Neural cell (in vitro differentiated cells): ENCODE measurements around the gene AHCTF1.

Experiments
- POLR2AphosphoS5 ChIP-seq: IDR thresholded peaks from 2 replicates; pipeline ENCODE4 v1.6.1; 2012
- SMC3 ChIP-seq: fragments of 450-650 bp; conservative IDR thresholded peaks from 2 replicates; pipeline ENCODE4 v1.6.1; 2014; ENCODE audit warnings: antibody characterized with exemption, mild to moderate bottlenecking, moderate library complexity; ENCODE audit not compliant: poor library complexity
- TF ChIP-seq, protein P1 (sequence below): fragments of 450-650 bp; IDR thresholded peaks from 2 replicates; pipeline ENCODE4 v1.5.1; 2014; ENCODE audit warnings: antibody characterized with exemption, mild to moderate bottlenecking, moderate library complexity; ENCODE audit not compliant: poor library complexity, severe bottlenecking
- TF ChIP-seq, protein P2 (sequence below): IDR thresholded peaks from 2 replicates; pipeline ENCODE4 v1.6.1; 2012; ENCODE audit warnings: borderline replicate concordance

DNA sequence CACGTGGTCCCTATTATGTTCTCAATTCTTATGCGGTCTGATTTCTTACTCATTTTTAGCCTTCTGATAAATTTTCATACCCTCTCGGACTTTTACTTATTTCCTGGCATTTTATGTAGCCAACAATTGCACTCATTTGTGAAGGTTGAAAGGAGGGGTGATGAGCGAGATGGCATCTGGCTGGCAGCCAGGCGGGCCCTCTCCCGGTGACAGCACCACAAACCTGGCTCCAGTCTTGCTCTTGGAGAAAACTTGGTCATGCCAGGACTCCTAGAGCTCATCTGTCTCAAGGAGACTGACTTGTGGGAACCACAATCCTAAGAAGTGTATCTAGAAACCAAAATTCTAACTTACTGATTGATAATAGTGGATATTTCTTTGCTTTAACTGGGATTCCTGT, 14.6 kb upstream of the AHCTF1 start:
- TF ChIP-seq, protein P1, sequence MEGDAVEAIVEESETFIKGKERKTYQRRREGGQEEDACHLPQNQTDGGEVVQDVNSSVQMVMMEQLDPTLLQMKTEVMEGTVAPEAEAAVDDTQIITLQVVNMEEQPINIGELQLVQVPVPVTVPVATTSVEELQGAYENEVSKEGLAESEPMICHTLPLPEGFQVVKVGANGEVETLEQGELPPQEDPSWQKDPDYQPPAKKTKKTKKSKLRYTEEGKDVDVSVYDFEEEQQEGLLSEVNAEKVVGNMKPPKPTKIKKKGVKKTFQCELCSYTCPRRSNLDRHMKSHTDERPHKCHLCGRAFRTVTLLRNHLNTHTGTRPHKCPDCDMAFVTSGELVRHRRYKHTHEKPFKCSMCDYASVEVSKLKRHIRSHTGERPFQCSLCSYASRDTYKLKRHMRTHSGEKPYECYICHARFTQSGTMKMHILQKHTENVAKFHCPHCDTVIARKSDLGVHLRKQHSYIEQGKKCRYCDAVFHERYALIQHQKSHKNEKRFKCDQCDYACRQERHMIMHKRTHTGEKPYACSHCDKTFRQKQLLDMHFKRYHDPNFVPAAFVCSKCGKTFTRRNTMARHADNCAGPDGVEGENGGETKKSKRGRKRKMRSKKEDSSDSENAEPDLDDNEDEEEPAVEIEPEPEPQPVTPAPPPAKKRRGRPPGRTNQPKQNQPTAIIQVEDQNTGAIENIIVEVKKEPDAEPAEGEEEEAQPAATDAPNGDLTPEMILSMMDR: no peak
- TF ChIP-seq, protein P2, sequence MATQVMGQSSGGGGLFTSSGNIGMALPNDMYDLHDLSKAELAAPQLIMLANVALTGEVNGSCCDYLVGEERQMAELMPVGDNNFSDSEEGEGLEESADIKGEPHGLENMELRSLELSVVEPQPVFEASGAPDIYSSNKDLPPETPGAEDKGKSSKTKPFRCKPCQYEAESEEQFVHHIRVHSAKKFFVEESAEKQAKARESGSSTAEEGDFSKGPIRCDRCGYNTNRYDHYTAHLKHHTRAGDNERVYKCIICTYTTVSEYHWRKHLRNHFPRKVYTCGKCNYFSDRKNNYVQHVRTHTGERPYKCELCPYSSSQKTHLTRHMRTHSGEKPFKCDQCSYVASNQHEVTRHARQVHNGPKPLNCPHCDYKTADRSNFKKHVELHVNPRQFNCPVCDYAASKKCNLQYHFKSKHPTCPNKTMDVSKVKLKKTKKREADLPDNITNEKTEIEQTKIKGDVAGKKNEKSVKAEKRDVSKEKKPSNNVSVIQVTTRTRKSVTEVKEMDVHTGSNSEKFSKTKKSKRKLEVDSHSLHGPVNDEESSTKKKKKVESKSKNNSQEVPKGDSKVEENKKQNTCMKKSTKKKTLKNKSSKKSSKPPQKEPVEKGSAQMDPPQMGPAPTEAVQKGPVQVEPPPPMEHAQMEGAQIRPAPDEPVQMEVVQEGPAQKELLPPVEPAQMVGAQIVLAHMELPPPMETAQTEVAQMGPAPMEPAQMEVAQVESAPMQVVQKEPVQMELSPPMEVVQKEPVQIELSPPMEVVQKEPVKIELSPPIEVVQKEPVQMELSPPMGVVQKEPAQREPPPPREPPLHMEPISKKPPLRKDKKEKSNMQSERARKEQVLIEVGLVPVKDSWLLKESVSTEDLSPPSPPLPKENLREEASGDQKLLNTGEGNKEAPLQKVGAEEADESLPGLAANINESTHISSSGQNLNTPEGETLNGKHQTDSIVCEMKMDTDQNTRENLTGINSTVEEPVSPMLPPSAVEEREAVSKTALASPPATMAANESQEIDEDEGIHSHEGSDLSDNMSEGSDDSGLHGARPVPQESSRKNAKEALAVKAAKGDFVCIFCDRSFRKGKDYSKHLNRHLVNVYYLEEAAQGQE: no peak
- TF ChIP-seq SMC3 (no peak), POLR2AphosphoS5 (no peak)
